H1 (cell line): ENCODE results near the gene PDZK1IP1. TPM values are rescaled to one million over a fixed set of nuclear protein-coding genes. Genes with fewer than 3 reads are reported as not detected.

Experiments
- CTCF ChIA-PET: fragments of 300-600 bp; sonication (Branson Sonifier 250); formaldehyde crosslinking; loops from one replicate; lab custom pipeline; 2021; ENCODE audit not compliant: partially characterized antibody; lab: Charles Lee
- POLR2A ChIA-PET: fragments of 300-600 bp; sonication (Branson Sonifier 250); formaldehyde crosslinking; loops from one replicate; lab custom pipeline; 2021; ENCODE audit warnings: inconsistent platforms; ENCODE audit not compliant: partially characterized antibody; lab: Charles Lee
- DNase-seq, 2 experiments: peaks; one replicate each; pipeline versions ENCODE4 v3.0.0 to v3.0.0-alpha.2; 2010 to 2022; ENCODE audit warnings: low spot score in 2 of 2, low read depth in 1 of 2, mixed read lengths in 1 of 2
- FAIRE-seq: peaks from 2 replicates; lab custom pipeline; 2011; peaks lifted over from hg19 to GRCh38; lab: Jason Lieb, UNC
- H2AFZ ChIP-seq: 2 replicates; pipeline ENCODE4 v1.8.1; 2012; ENCODE audit warnings: low read length, inconsistent platforms
- H2AK5ac ChIP-seq: 2 replicates; pipeline ENCODE4 v1.6.1; 2013; ENCODE audit warnings: low read depth, low read length
- H2BK120ac ChIP-seq: replicated peaks from 2 replicates; pipeline ENCODE3; 2013; ENCODE audit warnings: low read depth, low read length, inconsistent platforms
- H2BK12ac ChIP-seq: 2 replicates; pipeline ENCODE4 v1.6.1; 2013; ENCODE audit warnings: low read depth, low read length
- H2BK15ac ChIP-seq: 2 replicates; pipeline ENCODE4 v1.6.1; 2013; ENCODE audit warnings: low read length
- H2BK20ac ChIP-seq: 2 replicates; pipeline ENCODE4 v1.6.1; 2013; ENCODE audit warnings: low read length
- H2BK5ac ChIP-seq: 2 replicates; pipeline ENCODE4 v1.6.1; 2013; ENCODE audit warnings: low read depth, low read length
- H3K14ac ChIP-seq: 2 replicates; pipeline ENCODE4 v1.6.1; 2013; ENCODE audit warnings: inconsistent platforms; ENCODE audit not compliant: insufficient read length
- H3K18ac ChIP-seq: 2 replicates; pipeline ENCODE4 v1.6.1; 2013; ENCODE audit warnings: low read length; ENCODE audit errors: extremely low read depth
- H3K23ac ChIP-seq: 2 replicates; pipeline ENCODE4 v1.6.1; 2013; ENCODE audit warnings: inconsistent platforms; ENCODE audit not compliant: insufficient read length
- H3K23me2 ChIP-seq: 2 replicates; pipeline ENCODE4 v1.6.1; 2013; ENCODE audit warnings: low read depth, low read length
- H3K27ac ChIP-seq: 2 replicates; pipeline ENCODE4 v1.6.1; 2011; ENCODE audit warnings: low read depth, low read length, inconsistent platforms
- H3K27me3 ChIP-seq, 4 experiments: replicated peaks in 1 of 4; 1 replicate in 1 of 4; 2 replicates in 3 of 4; pipeline versions ENCODE4 v1.6.1 to v1.8.1; 2011 to 2013; ENCODE audit warnings: low read length in 3 of 4, mild to moderate bottlenecking in 3 of 4, inconsistent platforms in 2 of 4, mixed read lengths in 2 of 4, moderate library complexity in 1 of 4; ENCODE audit not compliant: control insufficient read depth in 3 of 4, insufficient read depth in 3 of 4; ENCODE audit errors: extremely low read depth in 1 of 4
- H3K36me3 ChIP-seq, 4 experiments: 2 replicates each; pipeline versions ENCODE4 v1.6.1 to v1.8.1; 2011 to 2013; ENCODE audit warnings: mild to moderate bottlenecking in 4 of 4, low read length in 3 of 4, moderate library complexity in 2 of 4, control low read depth in 1 of 4, inconsistent platforms in 1 of 4; ENCODE audit not compliant: insufficient read depth in 4 of 4, control insufficient read depth in 2 of 4
- H3K4ac ChIP-seq: replicated peaks from 2 replicates; pipeline ENCODE3; 2013; ENCODE audit warnings: low read length, low read depth, mixed read lengths, inconsistent platforms; ENCODE audit not compliant: insufficient read length
- H3K4me1 ChIP-seq, 4 experiments: replicated peaks in 1 of 4; 1 replicate in 1 of 4; 2 replicates in 3 of 4; pipeline versions ENCODE4 v1.6.1 to v1.8.1; 2011 to 2013; ENCODE audit warnings: low read length in 3 of 4, inconsistent platforms in 2 of 4, mixed read lengths in 1 of 4; ENCODE audit not compliant: insufficient read depth in 4 of 4, control insufficient read depth in 3 of 4
- H3K4me2 ChIP-seq, 2 experiments: 2 replicates each; pipeline versions ENCODE4 v1.6.1 to v1.8.1; 2011 to 2013; ENCODE audit warnings: low read depth in 2 of 2, low read length in 2 of 2, control low read depth in 1 of 2, inconsistent platforms in 1 of 2, mild to moderate bottlenecking in 1 of 2; ENCODE audit not compliant: insufficient read depth in 1 of 2
- H3K4me3 ChIP-seq, 4 experiments: fragments of 200-600, 300-600 bp in 1 of 4; sonication (generic), shearing (Covaris generic), sonication (Bioruptor Twin) in 1 of 4; 2 replicates each; pipeline versions ENCODE4 v1.5.1 to v1.8.1; 2011 to 2016; ENCODE audit warnings: low read length in 4 of 4, low read depth in 3 of 4, control low read depth in 2 of 4, inconsistent platforms in 2 of 4, mild to moderate bottlenecking in 2 of 4, mixed read lengths in 1 of 4, moderate library complexity in 1 of 4; ENCODE audit not compliant: insufficient read depth in 2 of 4; ENCODE audit errors: extremely low read depth in 1 of 4
- H3K56ac ChIP-seq: replicated peaks from 2 replicates; pipeline ENCODE3; 2013; ENCODE audit warnings: low read depth, mild to moderate bottlenecking, mixed read lengths, low read length, inconsistent platforms; ENCODE audit not compliant: insufficient read length
- H3K79me1 ChIP-seq: 2 replicates; pipeline ENCODE4 v1.6.1; 2013; ENCODE audit warnings: low read depth, low read length, control low read depth
- H3K79me2 ChIP-seq, 2 experiments: 2 replicates each; pipeline versions ENCODE4 v1.6.1 to v1.8.1; 2012 to 2013; ENCODE audit warnings: low read length in 2 of 2, mild to moderate bottlenecking in 2 of 2, inconsistent platforms in 1 of 2; ENCODE audit not compliant: insufficient read depth in 2 of 2, control insufficient read depth in 1 of 2
- H3K9ac ChIP-seq, 4 experiments: replicated peaks in 1 of 4; 1 replicate in 1 of 4; 2 replicates in 3 of 4; pipeline versions ENCODE4 v1.6.1 to v1.8.1; 2011 to 2013; ENCODE audit warnings: low read depth in 3 of 4, low read length in 3 of 4, control low read depth in 2 of 4, mild to moderate bottlenecking in 2 of 4, moderate library complexity in 2 of 4, inconsistent platforms in 1 of 4; ENCODE audit errors: extremely low read depth in 1 of 4
- H3K9me3 ChIP-seq, 2 experiments: 2 replicates each; pipeline versions ENCODE4 v1.6.1 to v1.8.1; 2012 to 2013; ENCODE audit warnings: mild to moderate bottlenecking in 2 of 2, moderate library complexity in 2 of 2, control low read depth in 1 of 2, inconsistent platforms in 1 of 2, low read depth in 1 of 2, low read length in 1 of 2, mixed read lengths in 1 of 2; ENCODE audit not compliant: insufficient read depth in 2 of 2
- H4K20me1 ChIP-seq, 2 experiments: replicated peaks in 1 of 2; 2 replicates each; pipeline versions ENCODE3 to v1.8.1; 2011 to 2013; ENCODE audit warnings: inconsistent platforms in 2 of 2, low read length in 2 of 2, mild to moderate bottlenecking in 1 of 2; ENCODE audit not compliant: insufficient read depth in 2 of 2, control insufficient read depth in 1 of 2
- H4K5ac ChIP-seq: 2 replicates; pipeline ENCODE4 v1.6.1; 2013; ENCODE audit warnings: low read length, low read depth, mixed read lengths, inconsistent platforms; ENCODE audit not compliant: insufficient read length
- H4K8ac ChIP-seq: 2 replicates; pipeline ENCODE4 v1.8.0; 2013; ENCODE audit warnings: mild to moderate bottlenecking, moderate library complexity, low read length, inconsistent platforms; ENCODE audit not compliant: insufficient read depth; ENCODE audit errors: extremely low read depth
- H4K91ac ChIP-seq: replicated peaks from 2 replicates; pipeline ENCODE3; 2013; ENCODE audit warnings: low read length, mixed read lengths, inconsistent platforms; ENCODE audit not compliant: insufficient read length
- CBX5 ChIP-seq: fragments of 300-800, 300-1000 bp; sonication (generic); IDR thresholded peaks from 2 replicates; pipeline ENCODE4 v1.7.1; 2016; ENCODE audit warnings: antibody characterized with exemption, low read length, low read depth
- KDM4A ChIP-seq: IDR thresholded peaks from one replicate; pipeline ENCODE4 v1.7.1; 2012; ENCODE audit warnings: low read depth, mild to moderate bottlenecking, moderate library complexity, low read length, inconsistent platforms; ENCODE audit not compliant: severe bottlenecking
- NANOG ChIP-seq: IDR thresholded peaks from 2 replicates; pipeline ENCODE4 v1.6.1; 2011; ENCODE audit warnings: low read length, low read depth, mild to moderate bottlenecking, inconsistent platforms; ENCODE audit not compliant: insufficient read depth, poor library complexity, severe bottlenecking
- PHF8 ChIP-seq: fragments of 200-600 bp; sonication (generic); conservative IDR thresholded peaks from 2 replicates; pipeline ENCODE4 v1.7.1; 2012; ENCODE audit warnings: low read depth, mild to moderate bottlenecking, inconsistent platforms, low read length, moderate library complexity
- TAF7 ChIP-seq: optimal IDR thresholded peaks from 2 replicates; pipeline ENCODE3; 2011; ENCODE audit warnings: low read depth, mild to moderate bottlenecking, inconsistent platforms, low read length, moderate library complexity, borderline replicate concordance
- WGBS, 2 experiments: shearing (Covaris generic) in 1 of 2; methylation state at CpG; one replicate each; pipeline versions ENCODE4 v1.1.6 to v1.1.7; 2013 to 2015; ENCODE audit warnings: low lambda C conversion rate in 2 of 2, mixed read lengths in 2 of 2, inconsistent platforms in 1 of 2, low coverage in 1 of 2, missing lambda C conversion rate in 1 of 2; ENCODE audit not compliant: insufficient replicate concordance in 2 of 2, insufficient coverage in 1 of 2, insufficient read length in 1 of 2; ENCODE audit errors: extremely low coverage in 1 of 2, missing lambda C conversion rate in 1 of 2; 5-methylcytosine and 5-hydroxymethylcytosine counted together
- polyA plus RNA-seq, 7 experiments: library from polyadenylated mRNA; depleted of rRNA in 3 of 7; stranded (reverse) in 5 of 7; unstranded in 2 of 7; fragments of >200 nt in 5 of 7; fragments of 200-250 nt in 2 of 7; gene quantifications; 1 replicate in 5 of 7; 2 replicates in 1 of 7; 4 replicates in 1 of 7; pipeline versions ENCODE4 v1.2.1 to v1.2.3, GENCODE V29; 2011 to 2013; ENCODE audit warnings: missing spikeins in 2 of 7, mixed read lengths in 2 of 7
- total RNA-seq: library from RNA; stranded (reverse); fragmentation: NEBNext Ultra II Directional; extraction: Animal tissue kit (Norgen Biotek cat#: 25700); gene quantifications from 2 replicates; pipeline ENCODE4 v1.2.1, GENCODE V29; 2021
- TF ChIP-seq, protein P1 (sequence below): IDR thresholded peaks from 2 replicates; pipeline ENCODE4 v1.6.1; 2011; ENCODE audit warnings: low read length, improper control_type of control experiment

PDZK1IP1 gene
- total and polyA plus RNA-seq, 2 of the 8 experiments (the other 6 are each of a cell fraction or from before 2014, with no cell fraction given) = 0.17 TPM; not detected in 1

DNA sequence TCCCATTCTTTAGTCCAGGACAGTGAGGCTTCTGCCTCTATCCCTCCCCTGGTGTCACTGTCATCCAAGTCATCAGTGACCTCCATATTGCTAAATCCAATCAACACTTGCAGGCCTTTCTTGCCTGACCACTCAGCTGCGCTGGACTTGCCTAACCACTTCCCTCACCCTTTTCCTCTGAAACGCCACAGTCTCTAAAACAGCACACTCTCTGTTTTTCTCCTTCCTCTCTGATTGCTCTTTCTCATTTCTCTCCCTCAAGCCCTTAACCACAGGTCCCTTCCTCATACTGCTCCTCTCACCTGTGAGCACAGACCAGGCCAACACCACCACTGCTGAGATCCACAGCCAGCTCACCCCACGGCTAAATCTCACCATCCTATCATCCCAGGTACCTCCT, 24.7 kb upstream of the PDZK1IP1 start:
- Histone ChIP-seq H2BK5ac (no peak overlapping the region), H3K27me3 (peaks cover 0 to 25% (median 18%) of the 10 kb centered on the region in 4 experiments; a peak in 5 of 7 replicates), H3K14ac (no peak overlapping the region), H3K27ac (no peak overlapping the region), H3K79me2 (no peaks in the 10 kb centered on the region), H3K4me3 (no peak overlapping the region), H3K36me3 (no peaks in the 10 kb centered on the region), H2BK120ac (no peak overlapping the region), H3K23me2 (no peaks in the 10 kb centered on the region), H3K4me1 (peaks cover 0 to 8% (median 1%) of the 10 kb centered on the region in 4 experiments; a peak in 3 of 7 replicates), H3K56ac (no peak overlapping the region), H2BK20ac (0 out of 2 replicates have a peak overlapping the region, but pooled peaks have one; percentile 68), H4K20me1 (no peaks in the 10 kb centered on the region), H4K91ac (no peak overlapping the region), H3K4me2 (no peak overlapping the region), H3K9me3 (no peaks in the 10 kb centered on the region), H3K4ac (no peak overlapping the region), H2BK12ac (no peak overlapping the region), H3K23ac (no peak overlapping the region), H2AFZ (no peak overlapping the region), H2BK15ac (no peak overlapping the region), H4K8ac (no peak overlapping the region), H3K79me1 (no peaks in the 10 kb centered on the region), H3K18ac (no peak overlapping the region), H4K5ac (no peak overlapping the region), H2AK5ac (no peak overlapping the region), H3K9ac (no peak overlapping the region)
- no peak for TF ChIP-seq KDM4A
- no peak for TF ChIP-seq CBX5
- no peak for TF ChIP-seq NANOG
- no peak for TF ChIP-seq PHF8
- TF ChIP-seq, protein P1, sequence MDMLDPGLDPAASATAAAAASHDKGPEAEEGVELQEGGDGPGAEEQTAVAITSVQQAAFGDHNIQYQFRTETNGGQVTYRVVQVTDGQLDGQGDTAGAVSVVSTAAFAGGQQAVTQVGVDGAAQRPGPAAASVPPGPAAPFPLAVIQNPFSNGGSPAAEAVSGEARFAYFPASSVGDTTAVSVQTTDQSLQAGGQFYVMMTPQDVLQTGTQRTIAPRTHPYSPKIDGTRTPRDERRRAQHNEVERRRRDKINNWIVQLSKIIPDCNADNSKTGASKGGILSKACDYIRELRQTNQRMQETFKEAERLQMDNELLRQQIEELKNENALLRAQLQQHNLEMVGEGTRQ = no peak
- TF ChIP-seq TAF7 = no peak
- WGBS, 2 experiments = 80% methylated on average over 3 of the region's 3 CpGs; no CpG with 5 or more reads in 1 of the 2 experiments
- DNase-seq = no peak
- ChIA-PET POLR2A (interaction anchor here (1.1 kb wide), 1 partner anchor 11 kb away, joined by 3 read pairs; no protein-coding TSS in a partner anchor), CTCF (interaction anchor here (0.7 to 1.9 kb wide), 4 partner anchors 13 to 22 kb away, joined by 3 to 11 read pairs (median 3); no protein-coding TSS in a partner anchor)
- FAIRE-seq = no peak
